Brain microvascular endothelial cell (primary cell): ENCODE results near the gene DCST1.

ENCODE experiments used
- DNase-seq: peaks from one replicate; pipeline ENCODE4 v3.0.0-alpha.2; 2020
- H3K27ac ChIP-seq: fragments of 250-450 bp; sonication (Bioruptor Pico); 2 replicates; pipeline ENCODE4 v1.5.1; 2020; ENCODE audit warnings: mild to moderate bottlenecking, moderate library complexity
- H3K27me3 ChIP-seq: fragments of 250-450 bp; sonication (Bioruptor Pico); replicated peaks from 2 replicates; pipeline ENCODE4 v1.5.1; 2020; ENCODE audit warnings: mild to moderate bottlenecking
- H3K36me3 ChIP-seq: fragments of 250-450 bp; sonication (Bioruptor Pico); replicated peaks from 2 replicates; pipeline ENCODE4 v1.5.1; 2020; ENCODE audit warnings: mild to moderate bottlenecking
- H3K4me3 ChIP-seq: 2 replicates; pipeline ENCODE4 v1.5.1; 2011; ENCODE audit warnings: low read depth, mild to moderate bottlenecking, control low read depth, low read length, moderate library complexity
- CTCF ChIP-seq: IDR thresholded peaks from 2 replicates; pipeline ENCODE4 v1.5.1; 2011; ENCODE audit warnings: low read depth, mild to moderate bottlenecking, moderate library complexity, low read length, control low read depth, inconsistent platforms; ENCODE audit errors: missing control alignments
- in situ Hi-C: cut with HindIII; loops from 2 replicates; pipeline ENCODE4 v1.10.0; 2017; ENCODE audit warnings: low sequenced_read_pairs, low pct_ligation_motif_present

The DCST1 gene

GRCh38 chr1:155038602-155039307 is 5.1 kb downstream of the DCST1 start:
- in situ Hi-C loops = no loop called here
- TF ChIP-seq CTCF = no peak
- Histone ChIP-seq H3K27ac (no peak overlapping the region), H3K27me3 (peaks cover 3% of the 10 kb centered on the region), H3K4me3 (no peak overlapping the region), H3K36me3 (no peaks in the 10 kb centered on the region)
- DNase-seq = no peak

- H3K27me3 ChIP-seq = peaks cover 3% of the 10 kb centered on the region
- H3K4me3 ChIP-seq = no peak overlapping the region
- no peak for TF ChIP-seq CTCF
- DNase-seq = no peak
- in situ Hi-C loops = no loop called here
- H3K27ac ChIP-seq = no peak overlapping the region
- no peaks in the 10 kb centered on the region for H3K36me3 ChIP-seq
Measured at GRCh38 chr1:155039308-155039669, 5.7 kb downstream of the DCST1 start.

- Histone ChIP-seq H3K36me3 (no peaks in the 10 kb centered on the region), H3K27ac (no peak overlapping the region), H3K27me3 (peaks cover 3% of the 10 kb centered on the region), H3K4me3 (no peak overlapping the region)
- DNase-seq = no peak
- in situ Hi-C loops = no loop called here
- no peak for TF ChIP-seq CTCF
Measured at GRCh38 chr1:155040358-155041093, 6.9 kb downstream of the DCST1 start.

GRCh38 chr1:155042789-155043188 is 9.2 kb downstream of the DCST1 start:
- Histone ChIP-seq H3K4me3 (no peak overlapping the region), H3K27ac (no peak overlapping the region), H3K36me3 (no peaks in the 10 kb centered on the region), H3K27me3 (peaks cover 3% of the 10 kb centered on the region)
- TF ChIP-seq CTCF = no peak
- in situ Hi-C loops = no loop called here
- DNase-seq = no peak

- Histone ChIP-seq H3K36me3 (no peaks in the 10 kb centered on the region), H3K27me3 (peaks cover 2% of the 10 kb centered on the region), H3K27ac (no peak overlapping the region), H3K4me3 (no peak overlapping the region)
- no peak for DNase-seq
- in situ Hi-C loops = no loop called here
- TF ChIP-seq CTCF = no peak
Measured at GRCh38 chr1:155043301-155043702, 9.7 kb downstream of the DCST1 start.
